CD4-positive, alpha-beta T cell (primary cell): Measurements from ENCODE around the gene KBTBD7. TPM values are rescaled to one million over a fixed set of nuclear protein-coding genes. Genes with fewer than 3 reads are reported as not detected.

ENCODE experiments used
- ATAC-seq: fragments of 200-7000 bp; cut with Tn5 transposase; one replicate; pipeline ENCODE4 v1.10.0; 2022; ENCODE audit warnings: mild to moderate bottlenecking; ENCODE audit not compliant: poor library complexity
- CTCF ChIA-PET: fragments of 350-600 bp; sonication (Branson Sonifier 250); formaldehyde crosslinking; loops from one replicate; lab custom pipeline; 2021; ENCODE audit warnings: antibody characterized with exemption, inconsistent platforms; lab: Charles Lee
- POLR2A ChIA-PET: fragments of 350-600 bp; sonication (Branson Sonifier 250); formaldehyde crosslinking; loops from one replicate; lab custom pipeline; 2021; ENCODE audit warnings: antibody characterized with exemption, inconsistent platforms; lab: Charles Lee
- DNase-seq, 14 experiments: peaks; one replicate each; pipeline ENCODE4 v3.0.0-alpha.2; 2013 to 2020; ENCODE audit warnings: mixed read lengths in 2 of 14
- H3K27ac ChIP-seq, 2 donors: one replicate each; pipeline versions ENCODE4 v1.5.1 to v1.7.0; 2013; ENCODE audit warnings: low read length in 2 of 2, low read depth in 1 of 2, mild to moderate bottlenecking in 1 of 2
- H3K27me3 ChIP-seq, 2 experiments: 1 replicate in 1 of 2; 2 replicates in 1 of 2; pipeline versions ENCODE4 v1.6.1 to v1.7.0; 2013; ENCODE audit warnings: low read length in 2 of 2, control low read depth in 1 of 2, mild to moderate bottlenecking in 1 of 2, moderate library complexity in 1 of 2; ENCODE audit not compliant: insufficient read depth in 2 of 2, control insufficient read depth in 1 of 2
- H3K36me3 ChIP-seq: one replicate; pipeline ENCODE4 v1.6.1; 2013; ENCODE audit warnings: low read length, control low read depth; ENCODE audit not compliant: insufficient read depth
- H3K4me1 ChIP-seq: one replicate; pipeline ENCODE4 v1.6.1; 2013; ENCODE audit warnings: low read length, control low read depth; ENCODE audit not compliant: insufficient read depth
- H3K4me3 ChIP-seq: one replicate; pipeline ENCODE4 v1.5.1; 2013; ENCODE audit warnings: mild to moderate bottlenecking, low read length, moderate library complexity
- H3K9me3 ChIP-seq, 2 experiments: 1 replicate in 1 of 2; 2 replicates in 1 of 2; pipeline versions ENCODE4 v1.6.1 to v1.7.0; 2013; ENCODE audit warnings: low read length in 2 of 2, mild to moderate bottlenecking in 2 of 2, control low read depth in 1 of 2, moderate library complexity in 1 of 2; ENCODE audit not compliant: control insufficient read depth in 1 of 2, insufficient read depth in 1 of 2
- H3K27ac Mint-ChIP-seq: one replicate; pipeline ENCODE4 v1.8.0; 2020; ENCODE audit warnings: mixed read lengths
- H3K27me3 Mint-ChIP-seq: one replicate; pipeline ENCODE4 v1.8.0; 2021; ENCODE audit warnings: mixed read lengths
- H3K36me3 Mint-ChIP-seq: one replicate; pipeline ENCODE4 v1.8.0; 2021; ENCODE audit warnings: low read depth, mixed read lengths
- H3K4me1 Mint-ChIP-seq: one replicate; pipeline ENCODE4 v1.8.0; 2021; ENCODE audit warnings: low read depth, mixed read lengths
- H3K4me3 Mint-ChIP-seq: one replicate; pipeline ENCODE4 v1.8.0; 2020; ENCODE audit warnings: mild to moderate bottlenecking, mixed read lengths
- H3K9me3 Mint-ChIP-seq: one replicate; pipeline ENCODE4 v1.8.0; 2020; ENCODE audit warnings: mixed read lengths
- CTCF ChIP-seq: fragments of 200-600 bp; IDR thresholded peaks from one replicate; pipeline ENCODE4 v1.8.0; 2022; ENCODE audit warnings: antibody characterized with exemption, mild to moderate bottlenecking
- intact Hi-C, 2 experiments: fragments of 100-400 bp; cut with DNase I in 1 of 2; cut with micrococcal nuclease in 1 of 2; formaldehyde crosslinking; loops; one replicate each; pipeline versions ENCODE4 v1.15.1 to v1.9.0; 2023 to 2025; cut with DNase I, micrococcal nuclease
- total RNA-seq, 174 experiments: library from RNA in 2 of 174; stranded (reverse) in 2 of 174; gene quantifications; one replicate each; pipeline ENCODE4 v1.2.3 and lab custom pipeline; 2021 to 2026

Gene KBTBD7
- total RNA-seq, 2 experiments from 2014 or later = 2.7 to 3.1 TPM

- ATAC-seq = no peak
- CTCF ChIA-PET = no interaction called here
These were observed 19.6 kb upstream of the KBTBD7 start for GRCh38 chr13:41213919-41214318.

GRCh38 chr13:41213316-41213715, 18.9 kb upstream of the KBTBD7 start:
- Mint-ChIP-seq H3K4me3 (no peak overlapping the region), H3K9me3 (peaks cover 17% of the 10 kb centered on the region), H3K27ac (no peak overlapping the region), H3K36me3 (peaks cover 25% of the 10 kb centered on the region), H3K27me3 (no peaks in the 10 kb centered on the region), H3K4me1 (no peaks in the 10 kb centered on the region)
- no peaks in the 10 kb centered on the region for H3K4me1 ChIP-seq
- H3K4me3 ChIP-seq = no peak overlapping the region
- no peaks in the 10 kb centered on the region for H3K36me3 ChIP-seq
- H3K27me3 ChIP-seq = no peaks in the 10 kb centered on the region
- TF ChIP-seq CTCF = no peak
- intact Hi-C loops = no loop called here
- no peak overlapping the region for H3K27ac ChIP-seq
- DNase-seq (no peak), ATAC-seq (no peak)
- H3K9me3 ChIP-seq = peaks cover 7 to 9% of the 10 kb centered on the region in 2 experiments
- ChIA-PET POLR2A (no interaction called here), CTCF (no interaction called here)

More at GRCh38 chr13:41213919-41214318, 19.6 kb upstream of the KBTBD7 start:
- no peak overlapping the region for H3K4me3 Mint-ChIP-seq
- DNase-seq = no peak
- no peaks in the 10 kb centered on the region for H3K4me1 Mint-ChIP-seq
- intact Hi-C loops = no loop called here
- no peak overlapping the region for H3K27ac Mint-ChIP-seq
- no peak for TF ChIP-seq CTCF
- Histone ChIP-seq H3K27me3 (no peaks in the 10 kb centered on the region), H3K4me3 (no peak overlapping the region), H3K9me3 (peaks cover 7 to 9% of the 10 kb centered on the region in 2 experiments), H3K4me1 (no peaks in the 10 kb centered on the region), H3K36me3 (no peaks in the 10 kb centered on the region), H3K27ac (no peak overlapping the region)
- POLR2A ChIA-PET = no interaction called here
- no peaks in the 10 kb centered on the region for H3K27me3 Mint-ChIP-seq
- peaks cover 17% of the 10 kb centered on the region for H3K9me3 Mint-ChIP-seq
- H3K36me3 Mint-ChIP-seq = peaks cover 25% of the 10 kb centered on the region

- ATAC-seq (no peak), DNase-seq (no peak)
- Mint-ChIP-seq H3K36me3 (peaks cover 24% of the 10 kb centered on the region), H3K27ac (no peak overlapping the region), H3K4me1 (no peaks in the 10 kb centered on the region), H3K4me3 (no peak overlapping the region), H3K9me3 (peaks cover 20% of the 10 kb centered on the region), H3K27me3 (no peaks in the 10 kb centered on the region)
- H3K36me3 ChIP-seq = no peaks in the 10 kb centered on the region
- H3K9me3 ChIP-seq = peaks cover 7 to 9% of the 10 kb centered on the region in 2 experiments
- CTCF ChIA-PET = no interaction called here
- POLR2A ChIA-PET = no interaction called here
- no peaks in the 10 kb centered on the region for H3K27me3 ChIP-seq
- no peak for TF ChIP-seq CTCF
- intact Hi-C loops = no loop called here
- no peak overlapping the region for H3K27ac ChIP-seq
- no peaks in the 10 kb centered on the region for H3K4me1 ChIP-seq
- no peak overlapping the region for H3K4me3 ChIP-seq
These were observed 18.5 kb upstream of the KBTBD7 start for GRCh38 chr13:41212881-41213280.
